Endothelial cell (in vitro differentiated cells): ENCODE results near the gene KRTAP5-1. TPM values are rescaled to one million over a fixed set of nuclear protein-coding genes. Genes with fewer than 3 reads are reported as not detected.
"Not testable (repeated sequence)": the region's sequence is repeated elsewhere in the genome, so short reads cannot be mapped to it uniquely, and the experiment has no call there.

Experiments
- DNase-seq: peaks from one replicate; pipeline ENCODE4 v3.0.0; 2021; ENCODE audit warnings: low spot score
- H3K27ac Mint-ChIP-seq: one replicate; pipeline ENCODE4 v1.8.0; 2021; ENCODE audit warnings: mixed read lengths, inconsistent platforms; ENCODE audit not compliant: unreplicated experiment
- H3K27me3 Mint-ChIP-seq: one replicate; pipeline ENCODE4 v1.8.0; 2021; ENCODE audit warnings: mild to moderate bottlenecking, moderate library complexity, mixed read lengths, inconsistent platforms; ENCODE audit not compliant: unreplicated experiment
- H3K36me3 Mint-ChIP-seq: one replicate; pipeline ENCODE4 v1.8.0; 2021; ENCODE audit warnings: mild to moderate bottlenecking, low read depth, mixed read lengths, inconsistent platforms; ENCODE audit not compliant: unreplicated experiment
- H3K4me1 Mint-ChIP-seq: one replicate; pipeline ENCODE4 v1.8.0; 2021; ENCODE audit warnings: mild to moderate bottlenecking, mixed read lengths, inconsistent platforms; ENCODE audit not compliant: unreplicated experiment
- H3K4me3 Mint-ChIP-seq: one replicate; pipeline ENCODE4 v1.8.0; 2021; ENCODE audit warnings: mild to moderate bottlenecking, mixed read lengths, inconsistent platforms; ENCODE audit not compliant: unreplicated experiment
- H3K9me3 Mint-ChIP-seq: one replicate; pipeline ENCODE4 v1.8.0; 2021; ENCODE audit warnings: mixed read lengths, inconsistent platforms; ENCODE audit not compliant: unreplicated experiment
- CTCF ChIP-seq: fragments of 200-600 bp; sonication (generic); IDR thresholded peaks from one replicate; pipeline ENCODE4 v1.5.0; 2021; ENCODE audit warnings: antibody characterized with exemption; ENCODE audit not compliant: unreplicated experiment
- total RNA-seq: library from RNA; stranded (reverse); fragmentation: NEBNext Ultra II Directional; extraction: Animal tissue kit (Norgen Biotek cat#: 25700); gene quantifications from one replicate; pipeline ENCODE4 v1.2.1, GENCODE V29; 2021; ENCODE audit not compliant: unreplicated experiment

Gene KRTAP5-1
- total RNA-seq, 1 donor from 2014 or later, result not detected

- Mint-ChIP-seq H3K36me3 (no peaks in the 10 kb centered on the region), H3K27ac (no peak overlapping the region), H3K4me1 (peaks cover 5% of the 10 kb centered on the region), H3K4me3 (no peak overlapping the region), H3K9me3 (peaks cover 4% of the 10 kb centered on the region), H3K27me3 (peaks cover 5% of the 10 kb centered on the region)
- no peak for TF ChIP-seq CTCF
- no peak for DNase-seq
These were observed 8.3 kb downstream of the KRTAP5-1 start for GRCh38 chr11:1576825-1577224.

GRCh38 chr11:1575756-1576155, 9.3 kb downstream of the KRTAP5-1 start:
- not testable (repeated sequence) for H3K27ac Mint-ChIP-seq, DNase-seq, H3K27me3 Mint-ChIP-seq, H3K36me3 Mint-ChIP-seq, H3K4me3 Mint-ChIP-seq, H3K4me1 Mint-ChIP-seq, H3K9me3 Mint-ChIP-seq

GRCh38 chr11:1574933-1575242, 10.2 kb downstream of the KRTAP5-1 start:
- no peak overlapping the region for H3K4me3 Mint-ChIP-seq
- no peaks in the 10 kb centered on the region for H3K36me3 Mint-ChIP-seq
- H3K9me3 Mint-ChIP-seq, result peaks cover 4% of the 10 kb centered on the region
- DNase-seq, result no peak
- TF ChIP-seq CTCF, result no peak
- peaks cover 5% of the 10 kb centered on the region for H3K4me1 Mint-ChIP-seq
- peak overlapping the region; percentile 52 for H3K27ac Mint-ChIP-seq
- peaks cover 9% of the 10 kb centered on the region for H3K27me3 Mint-ChIP-seq

- Mint-ChIP-seq H3K36me3 (no peaks in the 10 kb centered on the region), H3K4me3 (no peak overlapping the region), H3K27me3 (peaks cover 12% of the 10 kb centered on the region), H3K4me1 (peaks cover 5% of the 10 kb centered on the region), H3K9me3 (peaks cover 4% of the 10 kb centered on the region), H3K27ac (no peak overlapping the region)
- peak; percentile 58 for DNase-seq
- TF ChIP-seq CTCF, result peak; percentile 78
These were observed 10.7 kb downstream of the KRTAP5-1 start for GRCh38 chr11:1574238-1574932.

- H3K4me1 Mint-ChIP-seq, result peaks cover 5% of the 10 kb centered on the region
- H3K4me3 Mint-ChIP-seq, result no peak overlapping the region
- no peaks in the 10 kb centered on the region for H3K36me3 Mint-ChIP-seq
- no peak for TF ChIP-seq CTCF
- H3K27ac Mint-ChIP-seq, result no peak overlapping the region
- peaks cover 4% of the 10 kb centered on the region for H3K9me3 Mint-ChIP-seq
- H3K27me3 Mint-ChIP-seq, result peaks cover 11% of the 10 kb centered on the region
- DNase-seq, result peak; percentile 13
These were observed 11.2 kb downstream of the KRTAP5-1 start for GRCh38 chr11:1573903-1574237.
